Stimulated activated CD8-positive, alpha-beta memory T cell treated with anti-CD3 and anti-CD28 coated beads, Interleukin-4, amount 100 ng/mL, for 1 hour (primary cell): ENCODE measurements around the gene MYO19.
"Not testable (repeated sequence)": the region's sequence is repeated elsewhere in the genome, so short reads cannot be mapped to it uniquely, and the experiment has no call there.

Experiments
- DNase-seq, 2 donors: peaks; one replicate each; pipeline ENCODE4 v3.0.0-alpha.2; 2020; ENCODE audit warnings: low read depth in 2 of 2, low spot score in 1 of 2

The MYO19 gene

DNA sequence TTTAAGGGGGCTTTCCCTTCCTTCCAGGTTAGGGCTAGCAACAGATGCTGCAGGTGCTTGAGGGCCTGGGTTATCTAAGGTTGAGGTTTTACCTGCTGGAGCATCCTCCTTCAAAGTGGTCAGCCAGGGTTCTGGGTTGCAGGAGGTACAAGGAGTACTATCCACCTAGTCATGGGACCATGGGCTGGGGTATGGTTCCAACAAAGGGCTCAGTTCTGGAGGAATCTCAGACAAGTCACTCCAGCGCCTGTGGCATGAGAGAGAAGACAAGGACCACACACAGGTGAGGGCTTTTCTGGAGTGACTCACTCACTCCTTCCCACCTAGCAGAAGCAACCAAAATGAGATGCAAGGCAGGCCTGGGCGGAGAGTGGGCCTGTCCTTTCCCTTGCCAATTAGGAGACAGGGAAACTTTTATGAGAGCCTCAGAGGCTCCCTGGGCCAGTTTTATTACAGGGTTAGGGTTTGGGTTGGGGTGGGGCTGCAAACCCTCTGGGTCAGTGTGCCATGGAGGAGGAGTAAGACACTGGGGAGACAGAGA is 2.2 kb downstream of the MYO19 start:
- DNase-seq = no peak

GRCh38 chr17:36529121-36529520 is 5.5 kb downstream of the MYO19 start:
- no peak for DNase-seq

DNA sequence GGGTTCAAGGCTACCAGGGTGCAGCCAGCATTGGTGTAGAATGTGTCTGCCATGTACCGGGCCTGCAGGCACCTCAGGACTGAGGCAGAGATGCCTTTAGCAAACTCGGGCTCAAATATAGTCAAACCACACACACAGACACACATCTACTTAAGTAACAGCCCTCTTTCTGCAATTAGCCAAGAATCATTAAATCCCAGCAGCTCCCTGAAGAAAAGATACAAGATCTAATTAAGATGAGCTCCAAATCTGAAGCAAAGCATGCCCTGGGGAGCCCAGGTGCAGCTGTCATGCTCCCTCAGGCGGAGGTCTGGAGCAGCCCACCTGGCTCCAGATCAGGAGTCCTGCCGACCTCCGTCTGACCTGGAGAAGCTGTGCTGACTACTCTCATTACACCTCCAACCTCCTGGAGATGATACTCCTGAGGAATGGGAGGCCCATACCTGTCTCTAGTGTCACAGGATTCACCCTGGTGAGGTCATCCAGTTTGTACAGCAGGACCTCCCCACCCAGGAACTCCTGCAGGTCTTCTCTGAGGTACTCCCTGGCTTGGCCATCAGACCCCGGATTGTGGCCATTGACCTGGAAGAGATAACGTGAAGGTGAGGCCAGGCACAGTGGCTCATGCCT is 6.9 kb downstream of the MYO19 start:
- DNase-seq = no peak

- DNase-seq = no peak
Observed at GRCh38 chr17:36525888-36526287, 8.8 kb downstream of the MYO19 start.

DNA sequence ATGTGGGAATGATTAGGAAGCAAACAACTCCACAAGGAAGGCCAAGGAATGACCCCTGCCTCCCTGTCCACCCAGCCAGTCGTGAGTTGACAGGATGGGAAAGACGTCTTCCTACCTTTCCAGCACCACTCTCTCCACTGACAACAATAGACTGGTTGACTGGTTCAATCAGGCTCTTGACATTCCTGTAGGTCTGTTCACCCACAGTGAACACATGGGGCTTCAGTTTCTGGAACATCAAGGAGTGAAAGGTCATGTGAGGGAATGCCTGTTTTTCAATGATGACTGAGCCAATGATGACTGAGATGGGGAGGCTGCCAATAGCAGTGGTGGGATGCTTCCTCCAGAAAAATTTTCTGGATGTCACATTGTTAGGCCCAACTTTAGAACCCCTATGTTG is 9.6 kb downstream of the MYO19 start:
- DNase-seq = no peak

DNA sequence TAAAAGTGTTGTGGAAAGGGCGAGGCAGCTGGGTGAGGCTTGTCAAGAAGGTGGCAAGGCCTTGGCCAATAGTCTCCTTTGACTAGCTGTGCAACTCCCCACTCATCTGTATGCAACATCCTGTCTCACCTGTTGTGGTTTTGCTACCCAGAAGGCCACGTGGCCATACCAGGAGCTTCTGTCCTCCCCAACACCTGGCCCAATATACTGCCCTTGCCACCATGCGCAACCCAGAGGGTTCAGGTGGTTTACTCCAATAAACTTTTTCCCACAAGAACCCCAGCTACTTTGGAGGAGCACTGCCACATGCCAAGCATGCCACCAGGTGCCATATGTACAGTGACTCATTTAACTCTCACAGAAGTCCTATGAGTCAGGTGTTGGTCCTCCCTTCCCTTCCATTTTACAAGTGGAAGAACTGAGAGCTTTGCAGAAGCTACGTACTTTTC is 10.2 kb downstream of the MYO19 start:
- DNase-seq = no peak

DNA sequence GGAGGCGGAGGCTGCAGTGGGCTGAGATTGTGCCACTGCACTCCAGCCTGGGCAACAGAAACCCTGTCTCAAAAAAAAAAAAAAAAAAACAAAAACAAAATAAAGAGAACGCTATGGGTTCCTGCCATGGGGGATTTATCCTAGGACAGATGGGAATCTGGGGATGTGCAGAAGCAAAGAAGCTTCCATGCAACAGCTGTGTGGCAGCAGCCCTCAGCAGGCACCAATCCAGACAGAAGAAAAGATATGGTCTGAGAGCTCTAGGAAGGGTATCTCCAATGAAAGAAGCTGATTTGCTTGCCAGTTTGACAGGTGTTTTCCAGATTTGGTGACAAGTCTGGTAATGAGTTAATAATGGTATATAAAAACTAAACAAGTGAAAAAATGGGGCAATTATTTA is 11.6 kb downstream of the MYO19 start:
- no peak for DNase-seq

DNA sequence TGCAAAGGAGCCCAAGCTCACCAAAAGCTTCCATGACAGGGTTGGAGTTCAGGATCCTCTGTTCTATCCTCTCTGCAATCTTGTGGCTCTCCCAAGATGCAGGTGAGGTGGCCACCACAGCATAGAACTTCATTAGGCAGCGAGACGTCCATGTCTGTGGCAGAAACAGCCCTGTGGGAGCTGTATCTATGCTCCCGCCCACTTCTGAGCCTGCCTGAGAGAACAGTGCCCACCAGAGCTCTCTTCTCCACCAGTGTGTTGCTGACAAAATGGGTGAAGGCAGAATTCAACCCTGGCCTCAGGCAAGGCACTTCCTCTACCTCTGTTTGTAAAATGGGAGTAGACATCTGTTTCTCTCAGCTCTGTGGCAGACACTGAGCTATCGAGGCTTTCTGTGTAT is 18.8 kb downstream of the MYO19 start:
- DNase-seq = no peak

- no peak for DNase-seq
Observed at GRCh38 chr17:36514856-36515255, 19.8 kb downstream of the MYO19 start.

GRCh38 chr17:36512641-36513040 is 22.0 kb downstream of the MYO19 start:
- no peak for DNase-seq

DNA sequence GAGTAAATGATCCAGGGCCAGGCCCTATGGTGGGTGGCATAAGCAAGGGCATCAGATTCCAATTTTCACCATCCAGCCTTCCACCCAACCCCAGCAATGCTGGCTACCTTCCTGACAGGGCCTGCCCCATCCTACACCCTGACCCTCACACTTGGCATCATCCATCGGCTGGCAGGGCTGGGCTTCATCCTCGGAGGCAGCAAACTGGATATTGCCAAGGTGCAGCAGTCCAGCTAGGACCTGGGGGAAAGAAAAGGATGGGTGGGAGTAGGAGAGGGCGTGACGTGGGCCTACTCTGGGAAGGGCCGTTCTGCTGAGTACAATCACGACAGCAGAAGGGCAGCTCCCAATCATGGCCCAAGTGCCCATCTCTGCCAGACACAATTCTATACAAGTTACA is 23.5 kb downstream of the MYO19 start:
- DNase-seq = no peak

DNA sequence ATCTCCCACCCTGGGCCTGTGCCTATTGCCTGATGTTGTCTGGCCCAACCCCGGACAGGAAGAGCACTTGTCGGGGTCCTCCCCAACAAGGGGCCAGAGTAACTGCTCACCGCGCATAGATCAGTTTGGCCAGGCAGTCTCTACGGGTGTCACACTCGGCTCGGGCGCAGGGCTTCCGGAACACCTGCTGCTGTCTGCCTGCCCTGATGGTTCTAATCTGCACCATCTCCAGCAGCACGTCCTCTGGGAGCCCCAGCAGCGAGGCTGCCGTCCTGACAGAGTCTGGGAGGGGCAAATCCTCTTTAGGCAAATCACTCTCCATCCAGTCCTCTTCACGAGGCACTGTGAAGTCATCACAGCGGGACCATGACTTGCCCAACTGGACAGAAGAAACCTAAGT is 24.0 kb downstream of the MYO19 start:
- DNase-seq = no peak

- DNase-seq = no peak
Observed at GRCh38 chr17:36509272-36509985, 25.2 kb downstream of the MYO19 start.

- not testable (repeated sequence) for DNase-seq
Observed at GRCh38 chr17:36508439-36508838, 26.2 kb downstream of the MYO19 start.

- no peak for DNase-seq
Observed at GRCh38 chr17:36507266-36507665, 27.4 kb downstream of the MYO19 start.

DNA sequence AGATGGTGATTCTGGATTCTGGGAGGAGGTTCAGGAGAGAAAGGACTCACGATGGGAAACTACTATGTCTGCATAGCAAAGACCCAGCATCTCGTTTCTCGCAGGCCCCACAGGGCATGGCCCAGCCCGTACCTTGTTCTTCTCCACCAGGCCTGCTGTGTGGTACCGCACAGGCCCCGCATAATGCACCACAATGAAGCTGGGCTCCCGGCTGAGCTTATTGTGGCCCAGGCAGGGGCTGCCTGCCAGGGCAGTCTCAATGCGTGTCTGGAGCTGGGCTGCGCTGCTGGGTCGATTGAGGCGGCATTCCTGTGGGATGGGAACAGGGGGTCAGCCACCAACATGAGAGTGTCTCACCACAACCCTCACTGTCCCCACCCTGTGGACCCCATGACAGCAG is 27.8 kb downstream of the MYO19 start:
- DNase-seq = no peak

DNA sequence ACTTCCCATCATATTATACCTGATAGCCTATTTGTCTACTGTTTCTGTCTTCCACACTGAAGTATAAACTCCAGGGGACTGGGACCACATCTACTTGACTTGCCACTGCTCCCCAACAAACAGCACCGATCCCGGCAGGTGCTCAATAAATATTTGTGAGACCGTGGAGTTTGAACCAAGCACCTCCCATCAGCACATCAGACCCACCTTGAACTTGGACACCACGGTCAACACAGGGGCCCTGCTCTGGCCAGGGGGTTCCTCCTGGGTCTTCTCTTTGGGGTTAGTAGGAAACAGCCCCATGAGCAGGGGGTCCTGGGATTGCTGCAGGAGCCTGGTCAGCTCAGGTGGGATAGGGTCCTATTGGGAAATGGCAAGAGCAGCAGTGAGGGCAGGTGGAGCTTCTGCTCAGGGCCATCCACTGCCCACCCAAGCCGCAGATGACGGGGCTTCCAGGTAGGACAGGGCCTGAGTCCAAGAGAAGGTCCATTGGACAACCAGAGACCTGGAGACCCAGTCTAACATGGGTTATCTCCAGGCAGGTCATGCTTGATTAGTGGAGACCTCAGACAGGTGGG is 28.3 kb downstream of the MYO19 start:
- no peak for DNase-seq

DNA sequence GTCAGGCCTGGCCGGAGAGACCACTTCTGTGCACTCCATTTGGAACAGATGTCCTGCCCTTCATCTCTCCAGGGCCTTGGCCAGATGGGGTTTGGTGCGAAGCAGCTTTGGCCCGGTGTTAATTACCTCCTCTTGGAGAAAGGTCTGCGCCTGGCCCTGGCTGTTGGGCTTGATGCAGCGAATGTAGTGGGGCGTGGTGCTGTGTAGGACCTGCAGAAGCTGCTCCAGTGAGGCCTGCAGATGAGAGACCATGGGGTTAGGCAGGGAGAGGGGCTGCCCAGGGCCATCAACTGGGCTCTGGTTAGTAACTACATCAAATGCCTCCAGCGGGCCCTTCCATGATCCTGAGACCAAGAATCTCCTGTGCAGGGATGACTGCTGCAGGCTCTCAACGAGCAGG is 29.5 kb downstream of the MYO19 start:
- no peak for DNase-seq

- no peak for DNase-seq
Observed at GRCh38 chr17:36504156-36504545, 30.5 kb downstream of the MYO19 start.

- DNase-seq = no peak
Observed at GRCh38 chr17:36503456-36504155, 31.1 kb downstream of the MYO19 start.

DNA sequence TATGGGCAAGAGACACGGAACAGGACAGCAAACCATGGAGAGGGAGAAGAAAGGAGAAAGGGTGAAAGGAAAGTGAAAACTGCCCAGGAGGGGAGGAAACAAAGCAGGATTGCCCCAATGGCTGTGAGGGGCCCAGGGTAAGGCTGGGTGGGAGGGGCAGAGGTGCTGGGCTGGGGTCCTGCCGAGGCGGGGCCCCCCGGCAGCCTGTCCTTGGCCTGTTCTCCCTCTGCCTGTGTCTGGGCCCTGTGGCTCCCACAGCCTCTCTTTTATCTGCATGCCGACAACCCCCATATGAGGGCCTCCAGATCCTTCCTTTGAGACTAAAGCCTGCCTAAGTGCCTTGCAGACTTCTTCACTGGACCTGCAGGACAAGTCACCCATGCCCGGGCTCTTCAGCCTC is 32.7 kb downstream of the MYO19 start:
- no peak for DNase-seq

DNA sequence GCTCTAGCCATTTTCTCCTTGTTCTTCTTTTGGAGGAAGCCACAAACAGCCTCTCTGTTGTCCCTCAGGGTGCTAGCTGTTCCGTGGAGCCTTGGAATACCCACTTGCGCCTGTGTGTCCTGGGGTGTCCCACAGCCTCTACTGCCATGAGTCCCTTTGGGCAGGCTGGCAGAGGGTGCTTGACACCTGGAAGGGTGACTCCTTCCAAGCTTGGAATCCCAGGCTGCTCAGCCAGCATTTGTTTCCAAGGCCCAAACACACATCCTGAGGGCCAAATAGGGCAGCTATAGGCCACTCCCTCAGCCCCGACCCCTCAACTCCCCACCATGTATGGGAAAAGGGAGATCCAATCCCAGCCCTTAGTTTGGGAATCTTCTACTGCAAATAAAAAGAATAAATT is 33.3 kb downstream of the MYO19 start:
- DNase-seq = no peak
